ENCODE measurements around the gene TMEM123.
"Not testable (repeated sequence)": the region's sequence is repeated elsewhere in the genome, so short reads cannot be mapped to it uniquely, and the experiment has no call there.

The TMEM123 gene

GRCh38 chr11:102435688-102436087 lies 16.9 kb downstream of the TMEM123 start:
- WGBS, 2 experiments (ENCODE audit: insufficient coverage in 2 of 2) = 100% methylated on average over 1 of the region's 3 CpGs; no CpG with 5 or more reads in 1 of the 2 experiments
- H3K36me3 ChIP-seq (ENCODE audit: control insufficient read depth, insufficient read depth, low read length) = peaks cover 72% of the 10 kb centered on the region
- H3K27ac ChIP-seq (ENCODE audit: low read depth, low read length, severe bottlenecking) = no peak overlapping the region
- no peak overlapping the region for H3K4me3 ChIP-seq (ENCODE audit: extremely low read depth, insufficient read depth, low read length, poor library complexity, severe bottlenecking)
- H3K9me3 ChIP-seq (ENCODE audit: control insufficient read depth, low read length) = peaks cover 30% of the 10 kb centered on the region
- H3K4me1 ChIP-seq (ENCODE audit: control insufficient read depth, insufficient read depth, low read length, poor library complexity, severe bottlenecking) = peaks cover 7% of the 10 kb centered on the region

DNA sequence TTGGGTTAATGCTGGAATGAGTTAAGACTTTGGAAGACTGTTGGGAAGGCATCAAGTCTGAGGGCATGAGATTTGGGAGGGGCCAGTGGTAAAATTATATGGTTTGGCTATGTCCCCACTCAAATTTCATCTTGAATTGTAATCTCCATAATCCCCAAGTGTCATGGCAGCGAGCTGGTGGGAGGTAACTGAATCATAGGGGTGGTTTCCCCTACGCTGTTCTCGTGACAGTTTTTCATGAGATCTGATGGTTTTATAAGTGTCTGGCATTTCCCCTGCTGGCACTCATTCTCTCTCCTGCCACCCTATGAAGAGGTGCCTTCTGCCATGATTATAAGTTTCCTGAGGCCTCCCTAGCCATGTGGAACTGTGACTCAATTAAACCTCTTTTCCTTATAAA lies 19.0 kb downstream of the TMEM123 start:
- H3K4me1 ChIP-seq (ENCODE audit: control insufficient read depth, insufficient read depth, low read length, poor library complexity, severe bottlenecking); H3K4me3 ChIP-seq (ENCODE audit: extremely low read depth, insufficient read depth, low read length, poor library complexity, severe bottlenecking); H3K27ac ChIP-seq (ENCODE audit: low read depth, low read length, severe bottlenecking): not testable (repeated sequence)
- peaks cover 28% of the 10 kb centered on the region for H3K9me3 ChIP-seq (ENCODE audit: control insufficient read depth, low read length)
- peaks cover 80% of the 10 kb centered on the region for H3K36me3 ChIP-seq (ENCODE audit: control insufficient read depth, insufficient read depth, low read length)
- WGBS, 2 experiments (ENCODE audit: insufficient coverage in 2 of 2) = no CpG with 5 or more reads among the region's 3 CpGs

DNA sequence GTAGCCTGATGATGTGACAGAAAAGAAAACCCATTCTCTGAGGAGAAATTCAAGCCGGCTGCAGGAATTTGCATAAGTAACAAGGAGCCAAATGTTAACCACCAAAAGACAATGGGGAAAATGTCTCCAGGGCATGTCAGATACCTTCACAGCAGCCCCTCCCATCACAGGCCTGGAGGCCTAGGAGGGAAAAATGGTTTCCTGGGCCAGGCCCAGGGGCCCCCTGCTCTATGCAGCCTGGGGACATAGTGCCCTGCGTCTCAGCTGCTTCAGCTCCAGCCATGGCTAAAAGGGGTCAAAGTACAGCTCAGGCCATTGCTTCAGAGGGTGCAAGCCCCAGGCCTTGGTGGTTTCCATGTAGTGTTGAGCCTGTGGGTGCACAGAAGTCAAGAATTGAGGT lies 20.0 kb downstream of the TMEM123 start:
- peaks cover 74% of the 10 kb centered on the region for H3K36me3 ChIP-seq (ENCODE audit: control insufficient read depth, insufficient read depth, low read length)
- not testable (repeated sequence) for H3K4me3 ChIP-seq (ENCODE audit: extremely low read depth, insufficient read depth, low read length, poor library complexity, severe bottlenecking); H3K4me1 ChIP-seq (ENCODE audit: control insufficient read depth, insufficient read depth, low read length, poor library complexity, severe bottlenecking); H3K27ac ChIP-seq (ENCODE audit: low read depth, low read length, severe bottlenecking)
- 92 to 93% methylated on average over 2 of the region's 2 CpGs for WGBS, 2 experiments (ENCODE audit: insufficient coverage in 2 of 2)
- peaks cover 23% of the 10 kb centered on the region for H3K9me3 ChIP-seq (ENCODE audit: control insufficient read depth, low read length)

DNA sequence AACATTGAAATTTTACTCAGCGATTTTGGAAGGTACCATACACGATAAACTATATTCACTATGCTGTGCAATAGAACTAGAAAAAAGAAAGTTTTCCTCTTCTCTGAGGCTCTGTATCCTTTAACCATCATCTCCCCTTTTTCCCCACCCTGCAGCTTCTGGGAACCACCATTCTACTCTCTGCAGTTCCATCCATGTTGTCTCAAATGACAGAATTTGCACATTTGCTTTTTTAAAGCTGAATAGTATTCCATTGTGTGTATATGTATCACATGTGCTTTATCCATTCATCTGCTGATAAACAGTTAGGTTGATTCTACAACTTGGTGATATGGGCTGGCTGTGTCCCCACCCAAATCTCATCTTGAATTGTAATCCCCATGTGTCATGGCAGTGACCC lies 21.2 kb downstream of the TMEM123 start:
- H3K36me3 ChIP-seq (ENCODE audit: control insufficient read depth, insufficient read depth, low read length) = peaks cover 63% of the 10 kb centered on the region
- no peaks in the 10 kb centered on the region for H3K4me1 ChIP-seq (ENCODE audit: control insufficient read depth, insufficient read depth, low read length, poor library complexity, severe bottlenecking)
- no peak overlapping the region for H3K27ac ChIP-seq (ENCODE audit: low read depth, low read length, severe bottlenecking)
- peaks cover 23% of the 10 kb centered on the region for H3K9me3 ChIP-seq (ENCODE audit: control insufficient read depth, low read length)
- no CpG with 5 or more reads among the region's 2 CpGs for WGBS, 2 experiments (ENCODE audit: insufficient coverage in 2 of 2)
- no peak overlapping the region for H3K4me3 ChIP-seq (ENCODE audit: extremely low read depth, insufficient read depth, low read length, poor library complexity, severe bottlenecking)

- Histone ChIP-seq H3K4me1 (ENCODE audit: control insufficient read depth, insufficient read depth, low read length, poor library complexity, severe bottlenecking) (no peaks in the 10 kb centered on the region), H3K9me3 (ENCODE audit: control insufficient read depth, low read length) (peaks cover 23% of the 10 kb centered on the region), H3K36me3 (ENCODE audit: control insufficient read depth, insufficient read depth, low read length) (peaks cover 59% of the 10 kb centered on the region), H3K27ac (ENCODE audit: low read depth, low read length, severe bottlenecking) (no peak overlapping the region), H3K4me3 (ENCODE audit: extremely low read depth, insufficient read depth, low read length, poor library complexity, severe bottlenecking) (no peak overlapping the region)
- 80 to 100% methylated on average over 1 to 2 of the region's 3 CpGs for WGBS, 2 experiments (ENCODE audit: insufficient coverage in 2 of 2)
Observed at GRCh38 chr11:102430158-102430836, 22.3 kb downstream of the TMEM123 start.

DNA sequence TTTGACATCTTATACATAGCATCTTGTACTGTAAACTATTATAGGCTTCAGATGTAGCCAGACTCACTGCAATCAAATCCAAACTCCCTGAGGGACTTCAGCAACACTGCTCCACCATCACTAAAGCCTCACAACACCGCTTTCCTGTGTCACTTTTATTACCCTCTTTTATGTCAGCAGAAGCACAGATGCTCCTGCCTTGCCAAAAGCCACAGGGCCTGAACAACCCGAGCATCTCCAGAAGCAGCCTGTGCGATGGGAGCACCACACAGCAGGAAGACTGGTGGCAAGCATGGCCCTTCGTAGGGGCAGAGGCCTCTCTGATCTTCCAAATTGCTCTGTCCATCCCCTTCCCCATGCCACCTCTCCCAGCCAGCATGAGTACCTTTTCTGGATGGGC lies 22.9 kb downstream of the TMEM123 start:
- peaks cover 56% of the 10 kb centered on the region for H3K36me3 ChIP-seq (ENCODE audit: control insufficient read depth, insufficient read depth, low read length)
- H3K9me3 ChIP-seq (ENCODE audit: control insufficient read depth, low read length) = peaks cover 21% of the 10 kb centered on the region
- H3K27ac ChIP-seq (ENCODE audit: low read depth, low read length, severe bottlenecking) = no peak overlapping the region
- H3K4me1 ChIP-seq (ENCODE audit: control insufficient read depth, insufficient read depth, low read length, poor library complexity, severe bottlenecking) = no peaks in the 10 kb centered on the region
- WGBS, 2 experiments (ENCODE audit: insufficient coverage in 2 of 2) = 85 to 90% methylated on average over 4 of the region's 4 CpGs
- H3K4me3 ChIP-seq (ENCODE audit: extremely low read depth, insufficient read depth, low read length, poor library complexity, severe bottlenecking) = no peak overlapping the region

DNA sequence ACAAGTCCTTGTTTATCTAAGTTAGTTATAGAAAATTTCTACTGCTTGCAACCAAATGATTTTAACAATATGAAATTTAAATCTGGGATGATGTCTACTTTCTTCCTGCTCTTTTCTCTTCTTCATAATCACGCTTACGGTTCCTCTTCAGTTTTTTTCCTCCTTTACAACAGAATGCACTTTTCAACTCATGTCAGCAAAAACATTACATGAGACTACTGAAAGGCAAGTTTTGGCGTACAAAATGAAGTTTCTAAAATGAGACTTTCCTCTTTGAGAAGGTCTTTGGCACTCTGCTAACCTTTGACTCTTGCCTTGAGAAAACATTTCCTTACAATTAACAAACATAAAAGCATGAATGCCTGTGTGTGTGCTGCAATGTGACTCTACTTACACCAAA lies 23.3 kb downstream of the TMEM123 start:
- 92 to 100% methylated on average over 2 to 3 of the region's 3 CpGs for WGBS, 2 experiments (ENCODE audit: insufficient coverage in 2 of 2)
- H3K4me3 ChIP-seq (ENCODE audit: extremely low read depth, insufficient read depth, low read length, poor library complexity, severe bottlenecking) = no peak overlapping the region
- no peaks in the 10 kb centered on the region for H3K4me1 ChIP-seq (ENCODE audit: control insufficient read depth, insufficient read depth, low read length, poor library complexity, severe bottlenecking)

GRCh38 chr11:102428696-102429095 lies 23.9 kb downstream of the TMEM123 start:
- 83 to 90% methylated on average over 3 to 4 of the region's 4 CpGs for WGBS, 2 experiments (ENCODE audit: insufficient coverage in 2 of 2)
- no peak overlapping the region for H3K27ac ChIP-seq (ENCODE audit: low read depth, low read length, severe bottlenecking)
- peaks cover 13% of the 10 kb centered on the region for H3K9me3 ChIP-seq (ENCODE audit: control insufficient read depth, low read length)
- no peak overlapping the region for H3K4me3 ChIP-seq (ENCODE audit: extremely low read depth, insufficient read depth, low read length, poor library complexity, severe bottlenecking)
- H3K36me3 ChIP-seq (ENCODE audit: control insufficient read depth, insufficient read depth, low read length) = peaks cover 49% of the 10 kb centered on the region
- H3K4me1 ChIP-seq (ENCODE audit: control insufficient read depth, insufficient read depth, low read length, poor library complexity, severe bottlenecking) = no peaks in the 10 kb centered on the region

More for the DNA sequence above, 23.3 kb downstream of the TMEM123 start:
- Histone ChIP-seq H3K36me3 (ENCODE audit: control insufficient read depth, insufficient read depth, low read length) (peaks cover 54% of the 10 kb centered on the region), H3K9me3 (ENCODE audit: control insufficient read depth, low read length) (peaks cover 17% of the 10 kb centered on the region), H3K27ac (ENCODE audit: low read depth, low read length, severe bottlenecking) (no peak overlapping the region)

GRCh38 chr11:102427068-102427467 lies 25.5 kb downstream of the TMEM123 start:
- H3K27ac ChIP-seq (ENCODE audit: low read depth, low read length, severe bottlenecking) = no peak overlapping the region
- peaks cover 40% of the 10 kb centered on the region for H3K36me3 ChIP-seq (ENCODE audit: control insufficient read depth, insufficient read depth, low read length)
- no peak overlapping the region for H3K4me3 ChIP-seq (ENCODE audit: extremely low read depth, insufficient read depth, low read length, poor library complexity, severe bottlenecking)
- H3K9me3 ChIP-seq (ENCODE audit: control insufficient read depth, low read length) = no peaks in the 10 kb centered on the region
- H3K4me1 ChIP-seq (ENCODE audit: control insufficient read depth, insufficient read depth, low read length, poor library complexity, severe bottlenecking) = no peaks in the 10 kb centered on the region
- WGBS, 2 experiments (ENCODE audit: insufficient coverage in 2 of 2) = 0% methylated on average over 1 of the region's 1 CpG; no CpG with 5 or more reads in 1 of the 2 experiments

DNA sequence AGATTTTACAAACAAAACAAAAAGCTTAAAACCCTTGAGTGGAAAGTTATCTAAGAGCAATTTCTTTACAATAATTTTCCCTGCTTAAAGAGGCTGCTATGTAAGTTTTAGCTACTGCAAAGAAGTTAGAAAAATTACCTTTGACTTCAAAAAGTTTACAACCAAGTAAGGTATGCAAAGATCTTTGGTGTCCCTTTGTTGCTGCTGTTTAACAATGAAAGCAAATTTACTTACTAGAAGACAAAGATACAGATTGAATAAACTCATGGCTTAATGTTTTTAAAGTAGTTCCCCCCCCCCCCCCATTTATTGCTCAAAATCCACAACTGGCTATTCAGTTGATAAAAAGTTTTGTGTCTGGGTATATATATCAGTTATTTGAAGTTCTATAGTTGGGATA lies 26.0 kb downstream of the TMEM123 start:
- Histone ChIP-seq H3K36me3 (ENCODE audit: control insufficient read depth, insufficient read depth, low read length) (peaks cover 35% of the 10 kb centered on the region), H3K4me1 (ENCODE audit: control insufficient read depth, insufficient read depth, low read length, poor library complexity, severe bottlenecking) (no peaks in the 10 kb centered on the region), H3K27ac (ENCODE audit: low read depth, low read length, severe bottlenecking) (no peak overlapping the region), H3K4me3 (ENCODE audit: extremely low read depth, insufficient read depth, low read length, poor library complexity, severe bottlenecking) (no peak overlapping the region), H3K9me3 (ENCODE audit: control insufficient read depth, low read length) (no peaks in the 10 kb centered on the region)

DNA sequence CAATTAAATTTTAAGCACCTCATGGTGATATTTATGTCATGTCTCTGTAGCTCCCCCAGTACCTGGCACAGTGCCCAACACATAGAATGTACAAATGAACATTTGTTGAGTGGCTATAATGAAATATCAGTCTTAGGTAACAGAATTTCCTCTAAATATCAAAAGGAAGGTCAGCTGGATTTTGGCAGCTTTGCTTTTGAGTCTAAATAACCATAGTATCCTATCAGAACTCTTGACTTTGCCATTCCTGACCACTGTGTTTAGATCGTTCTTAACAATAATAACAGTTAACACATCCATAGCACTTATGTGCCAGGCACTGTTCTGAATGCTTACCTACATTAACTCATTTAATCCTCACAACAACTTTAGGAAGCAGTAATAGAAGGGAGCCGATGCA lies 26.6 kb downstream of the TMEM123 start:
- H3K4me3 ChIP-seq (ENCODE audit: extremely low read depth, insufficient read depth, low read length, poor library complexity, severe bottlenecking) = no peak overlapping the region
- no peak overlapping the region for H3K27ac ChIP-seq (ENCODE audit: low read depth, low read length, severe bottlenecking)
- WGBS, 2 experiments (ENCODE audit: insufficient coverage in 2 of 2) = 80 to 100% methylated on average over 1 of the region's 2 CpGs
- H3K4me1 ChIP-seq (ENCODE audit: control insufficient read depth, insufficient read depth, low read length, poor library complexity, severe bottlenecking) = no peaks in the 10 kb centered on the region
- peaks cover 32% of the 10 kb centered on the region for H3K36me3 ChIP-seq (ENCODE audit: control insufficient read depth, insufficient read depth, low read length)
- H3K9me3 ChIP-seq (ENCODE audit: control insufficient read depth, low read length) = no peaks in the 10 kb centered on the region
